Testis (tissue), 3 donors: ENCODE results near the gene TARBP2. TPM values are rescaled to one million over a fixed set of nuclear protein-coding genes. Genes with fewer than 3 reads are reported as not detected.

Source experiments
- DNase-seq: peaks from one replicate; pipeline ENCODE4 v3.0.0-alpha.2; 2019
- H3K27ac ChIP-seq, 2 donors: fragments of 200-600 bp; sonication (generic); one replicate each; pipeline ENCODE4 v1.5.1; 2019
- H3K27me3 ChIP-seq: fragments of 200-600 bp; sonication (generic); one replicate; pipeline ENCODE4 v1.5.1; 2019
- H3K36me3 ChIP-seq: fragments of 200-600 bp; sonication (generic); one replicate; pipeline ENCODE4 v1.5.1; 2017; ENCODE audit warnings: low read depth; ENCODE audit errors: missing control alignments
- H3K4me1 ChIP-seq: fragments of 200-600 bp; sonication (generic); one replicate; pipeline ENCODE4 v1.5.1; 2019
- H3K4me3 ChIP-seq, 2 donors: fragments of 200-600 bp; sonication (generic); one replicate each; pipeline ENCODE4 v1.5.1; 2017 to 2019
- H3K9me3 ChIP-seq: fragments of 200-600 bp; sonication (generic); one replicate; pipeline ENCODE4 v1.5.1; 2017
- POLR2A ChIP-seq: fragments of 450-650 bp; IDR thresholded peaks from one replicate; pipeline ENCODE4 v1.6.1; 2017; ENCODE audit warnings: antibody characterized with exemption, mild to moderate bottlenecking, moderate library complexity
- WGBS, 2 donors: methylation state at CpG; one replicate each; pipeline ENCODE4 v1.1.5; 2018; 5-methylcytosine and 5-hydroxymethylcytosine counted together
- intact Hi-C: fragments of 100-400 bp; cut with DNase I; formaldehyde crosslinking; loops from one replicate; pipeline ENCODE4 v1.15.1; 2023; ENCODE audit warnings: low total_unique reads
- polyA plus RNA-seq: library from polyadenylated mRNA; stranded (reverse); fragments of 350-450 nt; fragmentation: Illumina TruSeq; extraction: RNeasy Lipid Tissue Mini Kit (QIAGEN cat#74804); gene quantifications from one replicate; pipeline ENCODE4 v1.2.3, GENCODE V29; 2014; ENCODE audit warnings: low read depth, low replicate concordance; ENCODE audit not compliant: insufficient read depth
- total RNA-seq, 2 donors: library from RNA; depleted of rRNA; stranded (reverse); fragments of >200 nt; gene quantifications; one replicate each; pipeline ENCODE4 v1.2.3, GENCODE V29; 2016
- TF ChIP-seq, protein P1 (sequence below), 3 experiments: fragments of 450-650 bp in 2 of 3; fragments of 200-600 bp in 1 of 3; sonication (generic) in 1 of 3; IDR thresholded peaks; one replicate each; pipeline ENCODE4 v1.5.1; 2016 to 2019; ENCODE audit warnings: antibody characterized with exemption in 3 of 3, mild to moderate bottlenecking in 2 of 3, moderate library complexity in 1 of 3

Gene TARBP2
- total and polyA plus RNA-seq, 3 donors from 2014 or later, result 37.8 to 73.1 (median 67.6) TPM

DNA sequence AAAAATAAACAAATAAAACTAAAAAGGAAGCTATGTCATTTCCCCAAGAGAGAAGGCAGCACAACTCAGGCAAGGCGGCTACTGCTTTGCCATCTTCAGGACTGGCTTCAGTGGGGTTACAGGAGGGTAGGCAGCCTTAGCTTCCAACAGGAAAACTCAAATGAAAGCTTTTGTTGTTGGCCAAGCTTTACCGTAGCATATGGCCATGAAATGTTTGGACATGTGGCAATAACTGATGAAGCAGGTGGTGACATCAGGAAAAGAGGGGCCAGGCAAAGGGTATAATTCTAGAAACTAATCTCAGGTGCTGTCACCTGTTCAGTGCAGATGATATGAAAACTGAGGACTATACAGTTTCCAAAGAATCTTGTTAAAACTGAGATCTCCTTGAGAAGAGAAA, 29.0 kb downstream of the TARBP2 start:
- H3K36me3 ChIP-seq, result no peaks in the 10 kb centered on the region
- 89 to 90% methylated on average over 2 of the region's 2 CpGs for WGBS, 2 donors
- no peak for TF ChIP-seq POLR2A
- TF ChIP-seq, protein P1, sequence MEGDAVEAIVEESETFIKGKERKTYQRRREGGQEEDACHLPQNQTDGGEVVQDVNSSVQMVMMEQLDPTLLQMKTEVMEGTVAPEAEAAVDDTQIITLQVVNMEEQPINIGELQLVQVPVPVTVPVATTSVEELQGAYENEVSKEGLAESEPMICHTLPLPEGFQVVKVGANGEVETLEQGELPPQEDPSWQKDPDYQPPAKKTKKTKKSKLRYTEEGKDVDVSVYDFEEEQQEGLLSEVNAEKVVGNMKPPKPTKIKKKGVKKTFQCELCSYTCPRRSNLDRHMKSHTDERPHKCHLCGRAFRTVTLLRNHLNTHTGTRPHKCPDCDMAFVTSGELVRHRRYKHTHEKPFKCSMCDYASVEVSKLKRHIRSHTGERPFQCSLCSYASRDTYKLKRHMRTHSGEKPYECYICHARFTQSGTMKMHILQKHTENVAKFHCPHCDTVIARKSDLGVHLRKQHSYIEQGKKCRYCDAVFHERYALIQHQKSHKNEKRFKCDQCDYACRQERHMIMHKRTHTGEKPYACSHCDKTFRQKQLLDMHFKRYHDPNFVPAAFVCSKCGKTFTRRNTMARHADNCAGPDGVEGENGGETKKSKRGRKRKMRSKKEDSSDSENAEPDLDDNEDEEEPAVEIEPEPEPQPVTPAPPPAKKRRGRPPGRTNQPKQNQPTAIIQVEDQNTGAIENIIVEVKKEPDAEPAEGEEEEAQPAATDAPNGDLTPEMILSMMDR (IDR thresholded peaks at IDR 0.05), result no peak
- no peaks in the 10 kb centered on the region for H3K27me3 ChIP-seq
- H3K27ac ChIP-seq, result no peak overlapping the region
- intact Hi-C loops, result no loop called here
- H3K9me3 ChIP-seq, result no peaks in the 10 kb centered on the region
- no peak for DNase-seq
- H3K4me3 ChIP-seq, result no peak overlapping the region
- H3K4me1 ChIP-seq, result no peaks in the 10 kb centered on the region

DNA sequence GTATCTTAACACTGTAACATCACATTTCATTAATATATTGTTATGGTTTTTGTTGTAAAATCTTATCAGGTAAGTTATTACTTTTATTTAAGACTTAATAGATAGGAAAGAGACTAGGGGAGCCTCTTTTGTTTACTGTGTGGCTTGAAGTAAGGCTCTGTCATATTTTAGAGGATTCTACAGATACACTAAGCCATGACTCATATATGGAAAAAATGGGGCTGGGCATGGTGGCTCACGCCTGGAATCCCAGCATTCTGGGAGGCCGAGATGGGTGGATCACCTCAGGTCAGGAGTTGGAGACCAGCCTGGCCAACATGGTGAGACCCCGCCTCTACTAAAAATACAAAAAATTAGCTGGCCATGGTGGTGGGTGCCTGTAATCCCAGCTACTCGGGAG, 29.8 kb downstream of the TARBP2 start:
- TF ChIP-seq, protein P1 (IDR thresholded peaks at IDR 0.05), result no peak
- no peak for TF ChIP-seq POLR2A
- Histone ChIP-seq H3K36me3 (no peaks in the 10 kb centered on the region), H3K9me3 (no peaks in the 10 kb centered on the region), H3K27me3 (no peaks in the 10 kb centered on the region), H3K4me1 (no peaks in the 10 kb centered on the region), H3K4me3 (no peak overlapping the region), H3K27ac (no peak overlapping the region)
- intact Hi-C loops, result no loop called here
- 92 to 93% methylated on average over 4 of the region's 4 CpGs for WGBS, 2 donors
- no peak for DNase-seq

DNA sequence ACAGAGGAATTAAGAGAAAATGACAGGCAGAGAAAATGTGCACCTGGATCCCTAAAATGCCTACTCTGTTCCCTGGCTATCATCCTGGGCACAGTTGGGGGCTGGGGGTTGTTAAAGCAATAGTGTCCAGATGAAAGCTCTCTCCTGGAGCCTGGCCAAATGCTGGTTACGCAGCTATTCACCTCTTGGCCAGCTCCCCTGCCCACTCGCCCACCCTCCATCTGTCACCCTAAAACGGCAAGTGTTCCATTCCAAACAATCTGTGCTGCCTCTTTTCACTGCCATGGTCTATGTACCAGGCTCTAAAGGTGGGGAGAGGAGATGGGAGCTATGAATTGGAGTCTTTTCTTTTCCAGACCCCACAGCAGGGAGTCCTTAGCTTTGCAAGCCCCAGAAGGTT, 30.9 kb downstream of the TARBP2 start:
- no peaks in the 10 kb centered on the region for H3K4me1 ChIP-seq
- H3K27me3 ChIP-seq, result no peaks in the 10 kb centered on the region
- H3K9me3 ChIP-seq, result no peaks in the 10 kb centered on the region
- H3K4me3 ChIP-seq, result no peak overlapping the region
- H3K27ac ChIP-seq, result no peak overlapping the region
- no peaks in the 10 kb centered on the region for H3K36me3 ChIP-seq
- TF ChIP-seq, protein P1 (IDR thresholded peaks at IDR 0.05), result no peak
- no peak for TF ChIP-seq POLR2A
- DNase-seq, result no peak
- intact Hi-C loops, result no loop called here
- WGBS, 2 donors, result 59 to 65% methylated on average over 3 of the region's 3 CpGs

DNA sequence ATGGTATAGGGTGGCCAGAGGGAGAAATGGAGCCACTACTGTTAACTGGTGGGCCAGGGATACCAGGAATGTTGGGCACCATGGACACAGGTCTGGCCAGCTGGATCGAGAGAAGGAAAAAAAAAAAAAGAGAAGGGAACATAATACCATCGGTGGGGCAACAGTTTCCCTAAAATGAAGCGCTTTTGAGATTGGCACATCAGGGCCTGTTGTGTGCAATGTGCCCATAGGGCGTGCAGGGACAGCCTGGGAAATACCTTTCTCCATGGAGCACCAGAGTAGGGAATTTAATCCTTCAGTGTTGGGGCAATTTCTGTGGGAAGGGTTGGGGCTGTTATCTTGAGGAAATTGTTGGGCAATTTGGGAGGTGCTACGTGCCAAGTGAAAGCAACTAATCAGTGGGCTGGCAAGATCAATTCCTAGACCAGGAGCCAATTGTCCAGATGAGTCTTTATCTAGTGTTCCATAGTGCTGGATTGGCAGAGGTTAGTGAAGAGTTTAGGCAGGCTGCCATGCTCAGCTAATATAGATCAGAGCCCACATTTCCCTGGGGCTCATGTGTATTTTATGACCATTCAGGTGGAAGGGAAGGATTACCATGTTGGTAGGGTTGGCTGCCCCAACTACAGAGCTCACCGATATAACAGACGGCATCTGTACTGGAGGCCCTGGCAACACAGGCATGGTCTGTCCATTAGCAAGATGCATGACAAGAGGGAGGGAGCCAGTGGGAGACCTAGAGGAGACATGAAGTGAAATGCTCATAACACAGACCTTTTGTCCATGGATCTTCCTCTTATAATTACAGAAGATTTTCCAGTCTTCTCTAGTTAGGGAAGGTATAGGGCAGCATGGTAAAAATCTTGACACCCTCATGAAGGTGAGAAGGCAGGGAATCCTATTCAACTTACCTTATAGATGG, 31.7 kb downstream of the TARBP2 start:
- DNase-seq, result no peak
- Histone ChIP-seq H3K36me3 (no peaks in the 10 kb centered on the region), H3K9me3 (no peaks in the 10 kb centered on the region), H3K27me3 (no peaks in the 10 kb centered on the region), H3K4me3 (no peak overlapping the region), H3K4me1 (peaks cover 3% of the 10 kb centered on the region), H3K27ac (no peak overlapping the region)
- WGBS, 2 donors, result 90 to 91% methylated on average over 7 of the region's 7 CpGs
- intact Hi-C loops, result no loop called here
- no peak for TF ChIP-seq POLR2A
- TF ChIP-seq, protein P1 (IDR thresholded peaks at IDR 0.05), result no peak

DNA sequence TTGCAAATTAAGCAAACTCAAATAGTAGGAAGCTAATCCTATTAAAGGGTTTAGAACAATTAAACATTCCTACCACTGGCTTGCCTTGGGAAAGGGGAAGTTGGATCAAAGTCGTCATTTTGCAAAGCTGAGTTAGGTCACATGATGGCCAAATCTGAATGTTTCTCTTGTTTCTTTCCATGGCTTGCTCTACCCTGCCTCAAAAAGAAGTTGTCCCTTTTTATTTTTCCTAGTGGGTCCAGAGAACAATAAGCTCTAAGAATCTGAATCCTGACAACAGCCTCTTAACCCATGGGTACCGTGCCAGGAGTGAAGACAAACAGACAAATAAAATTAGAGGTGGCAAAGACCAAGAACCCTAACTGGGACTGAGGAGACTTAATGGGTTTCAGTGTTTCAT, 32.4 kb downstream of the TARBP2 start:
- no peaks in the 10 kb centered on the region for H3K9me3 ChIP-seq
- H3K27me3 ChIP-seq, result no peaks in the 10 kb centered on the region
- no peaks in the 10 kb centered on the region for H3K36me3 ChIP-seq
- DNase-seq, result no peak
- TF ChIP-seq, protein P1 (IDR thresholded peaks at IDR 0.05), result no peak
- TF ChIP-seq POLR2A, result no peak
- no peak overlapping the region for H3K4me3 ChIP-seq
- peaks cover 9% of the 10 kb centered on the region for H3K4me1 ChIP-seq
- intact Hi-C loops, result no loop called here
- 53 to 55% methylated on average over 2 of the region's 2 CpGs for WGBS, 2 donors
- no peak overlapping the region for H3K27ac ChIP-seq
